HPDE6-E6E7 (cell line): ENCODE results near the gene FGD4.

Experiments
- DNase-seq: peaks from one replicate; pipeline ENCODE4 v3.0.0; 2011; ENCODE audit warnings: missing footprints; ENCODE audit errors: extremely low spot score

FGD4 gene

DNA sequence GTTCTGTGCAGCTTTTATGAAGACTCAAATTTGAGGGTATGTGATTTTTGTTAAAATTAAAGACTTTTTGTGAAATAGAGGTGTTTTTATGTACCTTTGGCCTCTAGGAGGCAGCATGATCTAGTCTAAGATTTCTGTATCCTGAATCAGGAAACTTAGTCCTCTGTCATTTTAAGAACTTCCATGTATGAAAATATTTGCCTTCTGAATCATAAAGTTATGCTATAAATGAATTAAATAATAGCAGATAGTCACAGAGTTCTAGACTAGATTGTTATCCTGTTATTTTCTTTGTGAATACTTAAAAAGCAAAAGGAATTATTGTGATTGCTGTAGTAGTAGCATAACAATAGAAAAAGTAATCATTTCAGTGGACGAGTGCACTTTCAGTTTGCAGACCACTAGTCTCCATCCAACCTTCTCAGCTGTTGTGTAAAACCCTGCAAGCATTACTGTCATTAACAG, 56.3 kb downstream of the FGD4 start:
- no peak for DNase-seq

DNA sequence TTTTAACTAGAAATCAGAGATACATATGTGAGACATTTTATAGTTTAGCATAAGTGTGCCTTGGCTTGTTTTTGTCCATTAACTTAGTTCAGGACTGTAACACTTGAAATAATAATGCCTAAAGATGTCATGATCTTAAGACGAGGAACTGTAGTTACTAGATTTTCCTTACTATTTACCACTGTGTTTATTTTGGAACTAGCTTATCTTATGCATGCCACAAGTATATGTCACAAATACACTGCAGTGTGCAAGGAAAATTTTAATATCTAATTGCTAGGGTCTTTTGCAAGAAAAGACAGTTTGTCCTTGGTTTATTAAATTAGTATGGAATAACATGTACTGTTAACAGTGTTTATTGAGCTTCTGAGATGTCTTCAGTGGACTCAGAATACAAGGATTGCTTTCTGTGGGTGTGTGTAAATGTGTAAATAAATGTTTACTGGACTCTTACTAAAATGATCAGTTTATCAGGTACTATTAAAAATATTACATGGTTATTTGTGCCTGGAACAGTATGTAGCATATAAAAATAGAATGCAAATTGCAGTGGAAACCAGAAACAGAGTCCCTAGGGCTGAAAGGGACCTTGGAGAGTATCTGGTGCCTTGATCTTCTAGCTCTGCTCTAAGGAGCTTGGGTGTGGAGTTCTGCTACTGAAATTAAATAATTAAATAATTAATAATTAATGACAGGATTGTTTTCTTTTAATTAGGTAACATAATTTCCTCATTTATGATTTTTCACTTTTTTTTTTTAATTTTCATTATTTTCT, 58.1 kb downstream of the FGD4 start:
- no peak for DNase-seq

DNA sequence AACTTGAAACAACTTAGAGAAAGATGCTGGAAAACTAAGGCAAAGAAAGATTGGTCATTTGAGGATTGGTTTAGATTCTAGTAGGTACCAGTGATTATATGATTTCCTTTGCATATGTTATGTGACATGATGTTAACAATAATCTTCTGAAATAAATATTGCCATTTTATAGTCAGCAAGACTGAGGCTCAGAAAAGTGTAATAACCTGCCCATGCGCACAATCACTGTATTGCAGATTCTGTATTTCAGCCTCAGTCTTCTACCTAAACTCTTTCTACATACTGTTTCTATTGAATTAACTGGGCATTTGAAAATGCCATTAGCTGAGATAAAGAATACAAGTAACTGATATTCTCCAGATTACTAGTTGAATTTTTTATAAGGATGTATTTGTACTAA, 61.3 kb downstream of the FGD4 start:
- DNase-seq, result no peak

DNA sequence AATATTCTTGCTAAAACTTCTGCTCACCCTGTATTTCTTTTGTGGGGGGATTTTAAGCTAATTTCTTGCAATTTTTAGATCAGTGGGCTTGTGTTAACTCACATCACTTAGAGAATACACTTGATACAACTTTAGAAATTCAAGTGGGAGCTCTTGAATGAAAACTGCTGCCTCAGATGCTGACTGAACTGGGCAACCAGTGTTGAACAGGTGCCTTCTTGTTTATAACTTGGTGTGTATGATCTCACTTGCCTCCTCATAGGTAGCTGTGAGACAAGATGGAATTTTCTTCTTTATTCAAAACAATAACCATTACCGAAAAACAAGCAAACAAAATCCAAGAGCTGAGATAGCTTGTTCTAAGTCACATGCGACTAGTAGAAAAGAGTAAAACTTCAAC, 63.5 kb downstream of the FGD4 start:
- DNase-seq, result no peak

DNA sequence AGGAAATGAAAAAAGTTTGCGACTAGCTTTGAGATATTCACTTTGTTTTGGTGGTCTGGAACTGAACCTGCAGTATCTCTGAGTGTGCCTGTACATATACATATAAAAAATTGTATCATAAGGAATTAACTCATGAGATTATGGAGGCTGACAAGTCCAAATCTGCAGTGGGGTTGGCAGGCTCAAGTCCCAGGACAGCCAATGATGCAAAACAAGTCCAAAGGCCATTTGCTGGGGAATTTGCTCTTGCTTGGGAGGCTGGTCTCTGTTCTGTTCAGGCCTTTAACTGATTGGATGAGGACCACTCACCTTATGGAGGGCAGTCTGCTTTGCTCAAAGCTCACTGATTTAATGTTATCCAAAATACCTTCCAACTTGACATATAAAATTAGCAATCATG, 66.8 kb downstream of the FGD4 start:
- DNase-seq, result no peak

DNA sequence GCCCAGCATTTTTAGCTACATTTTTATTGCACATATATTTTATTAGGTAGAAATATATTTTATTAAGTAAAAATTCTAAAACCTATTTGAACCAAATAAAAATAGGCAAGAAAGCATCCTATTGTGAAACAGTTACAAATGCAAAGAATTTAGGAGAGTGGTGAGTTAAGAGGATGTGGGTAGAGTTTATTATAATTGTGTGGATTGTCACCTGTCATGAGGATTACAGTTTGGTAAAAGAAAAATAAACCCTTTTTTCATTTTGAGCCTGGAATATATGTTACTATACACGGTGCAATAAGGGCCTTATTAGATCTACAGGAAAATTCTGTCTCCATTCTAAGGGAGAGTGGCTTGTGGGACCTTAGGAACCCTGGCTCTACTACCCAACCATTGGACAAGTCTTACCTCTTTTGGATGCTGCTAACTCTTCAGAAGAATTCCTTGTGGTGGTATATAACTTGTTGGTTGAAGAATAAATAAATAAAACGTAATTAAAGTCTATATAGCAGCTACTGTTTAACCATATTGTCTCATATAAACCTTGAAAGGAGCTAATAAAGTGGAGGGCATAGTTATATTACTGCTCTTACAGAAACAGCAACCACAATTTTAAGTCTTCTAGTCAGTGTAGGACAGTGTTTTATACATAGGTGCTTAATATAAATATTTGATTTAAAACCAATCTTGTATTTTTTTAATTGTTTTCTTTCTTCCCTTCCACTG, 67.8 kb downstream of the FGD4 start:
- DNase-seq, result no peak

- DNase-seq, result no peak
These were observed 68.9 kb downstream of the FGD4 start for GRCh38 chr12:32467959-32468863.

- no peak for DNase-seq
These were observed 71.6 kb downstream of the FGD4 start for GRCh38 chr12:32470936-32471470.

DNA sequence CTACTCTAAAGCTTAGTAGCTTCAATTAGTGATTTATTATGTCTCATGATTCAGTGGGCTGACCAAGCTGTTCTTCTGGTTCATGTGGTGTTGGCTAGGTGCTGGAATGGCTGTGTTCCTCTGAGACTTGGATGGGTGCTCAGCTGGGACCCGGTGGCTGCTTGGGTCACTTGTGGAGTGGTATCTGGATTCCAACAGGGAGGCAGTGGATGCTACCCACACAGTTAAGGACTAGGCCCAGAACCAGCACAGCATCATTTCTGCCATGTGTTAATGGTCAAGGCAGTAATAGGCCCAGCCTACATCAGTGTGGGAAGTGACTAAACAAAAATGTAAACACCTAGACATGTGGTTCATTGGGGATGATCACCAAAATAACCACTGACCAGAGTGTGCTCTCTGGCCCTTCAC, 72.2 kb downstream of the FGD4 start:
- DNase-seq, result no peak

DNA sequence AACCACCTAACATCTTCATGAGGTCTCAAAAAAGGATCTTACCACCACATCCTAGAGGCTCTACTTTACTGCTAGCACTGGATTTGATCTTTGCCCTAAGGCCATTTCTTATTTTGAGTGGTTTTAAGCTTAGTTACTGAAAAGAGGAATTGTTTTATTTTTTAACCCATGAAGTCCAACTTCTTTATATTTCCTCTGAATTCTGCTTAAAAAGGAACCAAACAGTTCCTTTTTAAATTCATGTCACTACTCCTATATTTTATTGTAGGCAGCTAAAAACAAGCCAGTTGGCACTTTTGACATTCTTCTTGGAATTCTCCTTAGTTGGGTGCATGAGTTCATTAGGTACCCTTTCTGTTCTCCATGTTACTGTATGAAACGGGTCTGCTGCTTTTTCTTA, 76.4 kb downstream of the FGD4 start:
- no peak for DNase-seq

DNA sequence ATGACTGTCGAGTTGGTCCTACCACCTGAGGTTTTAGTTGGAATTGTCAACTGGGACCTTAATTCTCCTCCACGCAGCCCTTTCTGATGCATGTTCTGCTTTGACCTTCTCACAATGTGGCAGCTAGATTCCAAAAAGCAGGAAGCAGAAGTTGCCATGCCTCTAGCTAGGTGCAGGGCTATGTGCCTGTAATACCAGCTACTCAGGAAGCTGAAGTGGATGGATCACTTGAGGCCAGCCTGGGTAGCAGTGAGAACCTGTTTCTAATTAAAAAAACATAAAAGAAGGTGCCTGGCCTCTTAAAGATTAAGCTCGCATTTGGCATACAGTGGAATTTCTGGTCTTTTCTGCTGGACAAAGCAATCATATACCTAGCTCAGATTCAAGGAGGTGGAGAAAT, 77.1 kb downstream of the FGD4 start:
- DNase-seq, result no peak

GRCh38 chr12:32477714-32478113, 78.4 kb downstream of the FGD4 start:
- DNase-seq, result no peak

- DNase-seq, result no peak
These were observed 78.8 kb downstream of the FGD4 start for GRCh38 chr12:32478166-32478565.

DNA sequence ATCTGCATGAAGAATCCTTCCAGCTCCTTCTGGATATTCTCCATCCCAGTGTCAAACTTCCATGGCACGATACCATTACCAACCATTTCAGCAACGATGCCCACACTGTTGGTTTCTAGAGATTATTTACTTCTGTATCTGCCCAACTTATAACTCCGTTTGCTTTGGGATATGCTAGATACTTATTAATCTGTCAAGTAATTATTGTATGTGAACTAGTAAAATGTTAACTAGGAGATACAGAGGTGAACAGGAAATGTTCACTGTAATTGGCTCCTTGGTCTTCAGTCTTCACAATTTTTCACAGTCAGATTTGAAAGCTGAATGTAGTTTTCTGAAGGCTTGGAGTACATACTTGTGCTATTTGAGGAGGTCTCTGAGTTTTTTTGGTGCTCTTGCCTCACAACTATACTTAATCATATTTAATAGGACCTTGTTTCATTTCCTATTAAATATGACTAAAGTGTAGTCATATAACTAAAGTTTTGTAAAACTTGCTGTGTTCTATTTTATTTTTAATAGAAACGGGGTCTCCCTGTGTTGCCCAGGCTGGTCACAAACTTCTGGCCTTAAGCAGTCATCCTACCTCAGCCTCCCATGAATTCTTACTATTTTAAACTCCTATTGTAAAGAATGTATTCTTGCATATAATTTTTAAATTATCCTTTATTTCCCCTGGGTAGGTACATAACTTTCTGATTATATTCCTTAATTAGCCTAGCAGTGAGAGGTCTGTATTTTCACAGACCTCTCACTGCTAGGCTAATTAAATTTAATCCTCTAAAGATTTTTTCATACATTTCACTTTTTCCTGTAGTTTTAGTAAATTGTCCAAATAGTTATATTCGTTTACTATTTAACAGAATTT, 79.7 kb downstream of the FGD4 start:
- DNase-seq, result no peak

DNA sequence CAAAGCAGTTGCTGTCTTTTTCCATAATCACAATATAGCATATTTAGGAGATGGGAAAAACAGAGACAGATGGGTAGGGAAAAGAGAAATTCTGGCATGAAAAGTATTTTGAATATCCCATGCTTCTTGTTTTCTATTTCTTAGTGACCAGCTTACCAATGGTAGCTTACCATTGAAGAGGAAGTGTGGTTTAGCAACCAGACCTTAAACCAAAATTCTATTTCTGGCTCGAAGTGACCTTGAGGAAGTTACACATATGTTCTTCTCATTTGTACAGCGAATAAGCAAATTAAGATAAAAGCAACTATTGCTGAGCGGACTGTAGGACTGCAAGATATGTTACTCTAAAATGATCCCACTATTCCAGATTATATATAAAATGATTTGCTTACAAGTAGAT, 82.9 kb downstream of the FGD4 start:
- DNase-seq, result no peak

DNA sequence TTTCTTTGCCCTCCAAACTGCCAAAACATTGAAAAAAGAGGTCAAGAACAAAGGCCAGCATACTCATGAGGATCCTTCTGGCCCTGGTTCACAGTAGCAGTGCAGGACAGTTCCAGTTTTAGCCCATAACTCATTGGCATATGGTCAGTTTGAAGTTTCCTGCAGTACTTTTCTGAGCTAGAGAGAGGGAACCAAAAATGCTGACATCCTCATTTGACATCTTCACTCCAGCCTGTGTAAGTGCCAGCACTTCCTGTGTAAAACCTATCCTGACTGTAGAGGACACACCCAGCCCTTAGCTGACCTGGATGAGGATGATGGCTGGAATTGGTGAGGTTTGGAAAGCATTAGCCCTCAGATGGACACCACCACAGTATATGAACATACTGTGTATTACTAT, 84.1 kb downstream of the FGD4 start:
- DNase-seq, result no peak

- DNase-seq, result no peak
These were observed 84.6 kb downstream of the FGD4 start for GRCh38 chr12:32483993-32484392.

DNA sequence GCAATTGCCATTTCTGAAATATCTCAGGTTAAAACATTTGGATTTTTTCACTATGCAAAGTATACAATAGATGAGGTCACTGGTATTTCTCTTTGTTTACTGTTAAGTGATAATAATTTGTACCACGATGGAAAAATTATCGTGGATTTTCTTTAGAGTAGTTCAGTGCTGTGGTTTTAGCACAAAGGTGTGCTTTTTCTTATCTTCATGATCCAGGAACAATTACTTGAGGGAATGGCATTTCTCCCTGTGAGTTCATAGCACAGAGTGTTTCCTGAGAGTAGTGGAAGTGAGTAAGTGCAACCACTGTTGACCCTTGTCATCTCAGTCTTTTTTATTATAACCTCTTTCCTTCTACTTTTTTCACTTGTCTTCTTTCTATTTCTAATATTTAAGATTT, 86.8 kb downstream of the FGD4 start:
- DNase-seq, result no peak

GRCh38 chr12:32488132-32488531, 88.8 kb downstream of the FGD4 start:
- DNase-seq, result no peak

DNA sequence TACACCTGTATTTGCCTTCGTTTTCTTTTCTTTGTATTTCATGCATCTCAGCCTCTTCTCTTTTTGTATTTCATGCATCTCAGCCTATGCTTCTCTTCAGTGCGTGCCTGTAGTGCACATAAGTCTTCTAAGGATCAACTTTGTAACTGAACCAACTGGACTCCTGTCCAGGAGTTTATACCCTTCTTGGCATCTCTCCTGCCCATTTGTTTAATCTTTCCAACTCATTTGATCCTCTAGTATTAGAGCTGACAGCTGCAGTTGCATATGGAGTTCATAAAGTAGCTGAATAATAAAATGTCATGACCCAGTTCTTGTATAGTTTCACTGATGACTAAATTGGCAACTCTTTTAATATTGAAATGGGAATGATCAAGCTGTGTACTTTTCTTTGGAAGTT, 89.7 kb downstream of the FGD4 start:
- no peak for DNase-seq

DNA sequence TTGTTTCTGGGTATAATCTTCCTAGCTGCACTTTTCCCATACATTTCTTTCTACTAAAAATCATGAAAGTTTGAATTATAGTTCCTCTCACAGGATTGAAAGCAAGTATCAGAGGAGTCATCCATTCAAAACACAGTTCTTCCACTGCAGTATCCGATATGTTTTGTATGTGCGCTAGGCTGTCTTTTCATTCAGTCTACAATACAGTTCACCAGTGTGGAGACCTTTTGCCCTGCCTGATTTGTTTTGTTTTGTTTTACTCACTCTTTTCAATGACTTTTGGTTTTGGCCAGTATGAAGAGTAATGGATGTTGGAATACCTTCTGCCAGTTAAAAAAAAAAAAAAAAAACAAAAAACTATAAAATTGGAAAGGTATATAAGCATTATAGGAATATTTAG, 91.4 kb downstream of the FGD4 start:
- DNase-seq, result no peak
